Endothelial cell of umbilical vein (primary cell): ENCODE results near the gene PRSS56. TPM values are rescaled to one million over a fixed set of nuclear protein-coding genes. Genes with fewer than 3 reads are reported as not detected.

Experiments used
- BruUV-seq: library from RNA; stranded (reverse); fragments of 400-500 nt; replicated peaks from 2 replicates; lab custom pipeline; 2021; lab: Mats Ljungman, UMichigan
- CTCF ChIA-PET: fragments of 300-600, 350-600 bp; sonication (Branson Sonifier 250); formaldehyde crosslinking; loops from one replicate; lab custom pipeline; 2021; ENCODE audit warnings: antibody characterized with exemption, inconsistent platforms; lab: Charles Lee
- POLR2A ChIA-PET: fragments of 300-600, 350-600 bp; sonication (Branson Sonifier 250); formaldehyde crosslinking; loops from one replicate; lab custom pipeline; 2021; ENCODE audit warnings: antibody characterized with exemption, inconsistent platforms; lab: Charles Lee
- DNase-seq: peaks from one replicate; pipeline ENCODE4 v3.0.0-alpha.2; 2011; ENCODE audit warnings: low read depth, low spot score
- FAIRE-seq: peaks from 2 replicates; lab custom pipeline; 2011; peaks lifted over from hg19 to GRCh38; lab: Jason Lieb, UNC
- H2AFZ ChIP-seq: 2 replicates; pipeline ENCODE4 v1.6.0; 2012; ENCODE audit warnings: low read depth, low read length, control low read depth, inconsistent platforms
- H3K27ac ChIP-seq: 2 replicates; pipeline ENCODE4 v1.5.1; 2011; ENCODE audit warnings: low read depth, mild to moderate bottlenecking, control low read depth, low read length, moderate library complexity; ENCODE audit not compliant: insufficient read depth
- H3K27me3 ChIP-seq, 2 experiments: 2 replicates each; pipeline versions ENCODE4 v1.6.0 to v1.6.1; 2011; ENCODE audit warnings: low read length in 2 of 2, mixed read lengths in 1 of 2; ENCODE audit not compliant: control insufficient read depth in 2 of 2, insufficient read depth in 2 of 2
- H3K36me3 ChIP-seq, 2 experiments: 2 replicates in 1 of 2; 3 replicates in 1 of 2; pipeline ENCODE4 v1.5.1; 2011; ENCODE audit warnings: low read length in 2 of 2, mild to moderate bottlenecking in 1 of 2, moderate library complexity in 1 of 2; ENCODE audit not compliant: control insufficient read depth in 2 of 2, insufficient read depth in 2 of 2; ENCODE audit errors: extremely low read depth in 1 of 2
- H3K4me1 ChIP-seq: 3 replicates; pipeline ENCODE4 v1.5.1; 2011; ENCODE audit warnings: mild to moderate bottlenecking, low read length; ENCODE audit not compliant: control insufficient read depth, insufficient read depth; ENCODE audit errors: extremely low read depth
- H3K4me2 ChIP-seq: 2 replicates; pipeline ENCODE4 v1.6.1; 2011; ENCODE audit warnings: low read length, control low read depth, mixed read lengths; ENCODE audit not compliant: insufficient read depth
- H3K4me3 ChIP-seq, 3 experiments: fragments of 200-600 bp in 1 of 3; sonication (generic), shearing (Covaris generic) in 1 of 3; replicated peaks in 1 of 3; 2 replicates each; pipeline ENCODE4 v1.5.1; 2011 to 2016; ENCODE audit warnings: control low read depth in 3 of 3, low read length in 3 of 3, mild to moderate bottlenecking in 2 of 3, inconsistent platforms in 1 of 3, low read depth in 1 of 3, moderate library complexity in 1 of 3; ENCODE audit not compliant: insufficient read depth in 1 of 3
- H3K79me2 ChIP-seq: 2 replicates; pipeline ENCODE4 v1.6.0; 2012; ENCODE audit warnings: low read length, inconsistent platforms; ENCODE audit not compliant: control insufficient read depth, insufficient read depth
- H3K9ac ChIP-seq: replicated peaks from 2 replicates; pipeline ENCODE3; 2011; ENCODE audit warnings: low read length, control low read depth; ENCODE audit not compliant: insufficient read depth; ENCODE audit errors: extremely low read depth
- H3K9me1 ChIP-seq: replicated peaks from 3 replicates; pipeline ENCODE4 v1.6.0; 2011; ENCODE audit warnings: mild to moderate bottlenecking, low read length; ENCODE audit not compliant: control insufficient read depth, insufficient read depth; ENCODE audit errors: extremely low read depth
- H3K9me3 ChIP-seq: replicated peaks from 2 replicates; pipeline ENCODE4 v1.5.1; 2012; ENCODE audit warnings: low read length, inconsistent platforms; ENCODE audit not compliant: control insufficient read depth, insufficient read depth
- H4K20me1 ChIP-seq: replicated peaks from 2 replicates; pipeline ENCODE3; 2011; ENCODE audit warnings: mild to moderate bottlenecking, low read length; ENCODE audit not compliant: control insufficient read depth, insufficient read depth; ENCODE audit errors: extremely low read depth
- EZH2 ChIP-seq: IDR thresholded peaks from 2 replicates; pipeline ENCODE4 v1.6.1; 2012; ENCODE audit warnings: borderline replicate concordance, low read depth, mild to moderate bottlenecking, moderate library complexity, low read length, inconsistent platforms; ENCODE audit not compliant: severe bottlenecking
- FOS ChIP-seq: IDR thresholded peaks from 2 replicates; pipeline ENCODE4 v1.6.1; 2011; ENCODE audit warnings: mild to moderate bottlenecking, low read length, moderate library complexity, borderline replicate concordance; ENCODE audit not compliant: insufficient read depth
- GATA2 ChIP-seq: IDR thresholded peaks from 2 replicates; pipeline ENCODE4 v1.7.0; 2011; ENCODE audit warnings: low read depth, mild to moderate bottlenecking, moderate library complexity, mixed read lengths, low read length; ENCODE audit not compliant: insufficient read length, insufficient read depth
- JUN ChIP-seq: IDR thresholded peaks from 2 replicates; pipeline ENCODE4 v1.6.1; 2011; ENCODE audit warnings: borderline replicate concordance, low read depth; ENCODE audit not compliant: insufficient read length, insufficient read depth
- dilution Hi-C: fragments of 300-500 bp; cut with MboI; formaldehyde crosslinking; loops from one replicate; pipeline ENCODE4 v1.15.0; 2019; ENCODE audit warnings: low sequenced_read_pairs; ENCODE audit not compliant: extremely low pct_ligation_motif_present
- intact Hi-C: fragments of 100-400 bp; cut with micrococcal nuclease; formaldehyde crosslinking; loops from one replicate; pipeline ENCODE4 v1.10.0; 2022
- polyA plus RNA-seq, 4 experiments: library from polyadenylated mRNA; depleted of rRNA in 3 of 4; stranded (reverse) in 3 of 4; unstranded in 1 of 4; fragments of >200 nt; gene quantifications; 2 replicates each; pipeline versions ENCODE4 v1.2.1 to v1.2.3, GENCODE V29; 2011 to 2012; ENCODE audit warnings: missing spikeins in 1 of 4
- total RNA-seq: library from RNA; stranded (reverse); gene quantifications from 2 replicates; pipeline ENCODE4 v1.2.3, GENCODE V29; 2021

PRSS56 gene
- total and polyA plus RNA-seq, 2 donors (not counting 3 experiments of a cell fraction or from before 2014, with no cell fraction given): not detected

- H3K4me1 ChIP-seq: no peaks in the 10 kb centered on the region
- no TSS peak for BruUV-seq
- H4K20me1 ChIP-seq: no peaks in the 10 kb centered on the region
- dilution Hi-C loops (no loop called here), intact Hi-C loops (no loop called here)
- peaks cover 11 to 16% of the 10 kb centered on the region in 2 experiments for H3K27me3 ChIP-seq
- POLR2A ChIA-PET: no interaction called here
- CTCF ChIA-PET: no interaction called here
- H3K9me1 ChIP-seq: no peaks in the 10 kb centered on the region
- TF ChIP-seq EZH2 (no peak), FOS (no peak), JUN (no peak)
- FAIRE-seq (no peak), DNase-seq (no peak)
- no peak overlapping the region for H2AFZ ChIP-seq
- no peak overlapping the region for H3K27ac ChIP-seq
- no peak overlapping the region for H3K9ac ChIP-seq
- no peak overlapping the region for H3K4me3 ChIP-seq
- no peaks in the 10 kb centered on the region for H3K9me3 ChIP-seq
- H3K79me2 ChIP-seq: no peaks in the 10 kb centered on the region
- no peak overlapping the region for H3K4me2 ChIP-seq
- no peaks in the 10 kb centered on the region for H3K36me3 ChIP-seq
Observed at GRCh38 chr2:232492236-232492848, 27.8 kb upstream of the PRSS56 start.

- no peak overlapping the region for H2AFZ ChIP-seq
- ChIA-PET POLR2A (no interaction called here), CTCF (no interaction called here)
- no peaks in the 10 kb centered on the region for H3K9me3 ChIP-seq
- no peak overlapping the region for H3K4me3 ChIP-seq
- no peaks in the 10 kb centered on the region for H3K4me1 ChIP-seq
- no peak overlapping the region for H3K9ac ChIP-seq
- H3K9me1 ChIP-seq: no peaks in the 10 kb centered on the region
- no TSS peak for BruUV-seq
- no peak for FAIRE-seq
- no peak overlapping the region for H3K4me2 ChIP-seq
- intact Hi-C loops (no loop called here), dilution Hi-C loops (no loop called here)
- no peak for TF ChIP-seq JUN
- no peak for TF ChIP-seq FOS
- no peak for TF ChIP-seq GATA2
- H3K27ac ChIP-seq: no peak overlapping the region
- no peak for DNase-seq
- H3K36me3 ChIP-seq: no peaks in the 10 kb centered on the region
- H4K20me1 ChIP-seq: no peaks in the 10 kb centered on the region
- H3K79me2 ChIP-seq: no peaks in the 10 kb centered on the region
- H3K27me3 ChIP-seq: peaks cover 9 to 11% of the 10 kb centered on the region in 2 experiments
Observed at GRCh38 chr2:232492963-232493700, 27.1 kb upstream of the PRSS56 start.
